Loucy (cell line): Measurements from ENCODE around the gene TGFB3.

Experiments
- H2AFZ ChIP-seq: fragments of 200-600 bp; sonication (generic); 2 replicates; pipeline ENCODE4 v1.6.0; 2016; ENCODE audit warnings: antibody characterized with exemption, mild to moderate bottlenecking, low read length, moderate library complexity
- H3F3A ChIP-seq: fragments of 200-600 bp; 2 replicates; pipeline ENCODE4 v1.6.0; 2016; ENCODE audit warnings: antibody characterized with exemption, low read depth, mild to moderate bottlenecking
- H3K27me3 ChIP-seq: fragments of 200-600 bp; sonication (generic); 2 replicates; pipeline ENCODE4 v1.6.1; 2014; ENCODE audit warnings: low read length, mild to moderate bottlenecking; ENCODE audit not compliant: insufficient read depth, poor library complexity, severe bottlenecking
- H3K36me3 ChIP-seq: fragments of 200-600 bp; sonication (generic); 2 replicates; pipeline ENCODE4 v1.6.1; 2016; ENCODE audit warnings: low read length; ENCODE audit not compliant: insufficient read depth
- H3K4me1 ChIP-seq: fragments of 200-600 bp; sonication (generic); 2 replicates; pipeline ENCODE4 v1.5.1; 2014; ENCODE audit warnings: low read length, mild to moderate bottlenecking; ENCODE audit not compliant: insufficient read depth, poor library complexity, severe bottlenecking
- H3K4me2 ChIP-seq: fragments of 200-600 bp; sonication (generic); 2 replicates; pipeline ENCODE4 v1.6.0; 2014; ENCODE audit warnings: antibody characterized with exemption, low read length, low read depth, mild to moderate bottlenecking; ENCODE audit not compliant: poor library complexity, severe bottlenecking
- H3K4me3 ChIP-seq: fragments of 200-600 bp; sonication (generic); 2 replicates; pipeline ENCODE4 v1.5.1; 2014; ENCODE audit warnings: low read length, mild to moderate bottlenecking, mixed read lengths; ENCODE audit not compliant: poor library complexity, severe bottlenecking
- H3K79me2 ChIP-seq: fragments of 200-600 bp; sonication (generic); 2 replicates; pipeline ENCODE4 v1.6.1; 2014; ENCODE audit warnings: low read length; ENCODE audit not compliant: insufficient read depth
- H3K9ac ChIP-seq: fragments of 200-600 bp; sonication (generic); 2 replicates; pipeline ENCODE4 v1.6.0; 2014; ENCODE audit warnings: mild to moderate bottlenecking, low read depth, low read length, moderate library complexity; ENCODE audit not compliant: poor library complexity, severe bottlenecking
- H3K9me2 ChIP-seq: fragments of 200-600 bp; sonication (generic); replicated peaks from 2 replicates; pipeline ENCODE4 v1.6.1; 2016; ENCODE audit warnings: low read depth, low read length, mixed read lengths
- H3K9me3 ChIP-seq: fragments of 200-600 bp; sonication (generic); 2 replicates; pipeline ENCODE4 v1.6.1; 2014; ENCODE audit warnings: mild to moderate bottlenecking, antibody characterized with exemption, low read length, low read depth; ENCODE audit not compliant: insufficient read depth
- H4K20me1 ChIP-seq: fragments of 200-600 bp; sonication (generic); 2 replicates; pipeline ENCODE4 v1.6.0; 2014; ENCODE audit warnings: antibody characterized with exemption, low read length, mild to moderate bottlenecking; ENCODE audit not compliant: insufficient read depth, poor library complexity, severe bottlenecking
- CTCF ChIP-seq: fragments of 200-600 bp; sonication (generic); conservative IDR thresholded peaks from 2 replicates; pipeline ENCODE4 v1.5.1; 2014; ENCODE audit warnings: mild to moderate bottlenecking, antibody characterized with exemption, low read length
- EZH2phosphoT487 ChIP-seq: fragments of 200-600 bp; IDR thresholded peaks from 2 replicates; pipeline ENCODE4 v1.6.1; 2018; ENCODE audit warnings: antibody characterized with exemption, mild to moderate bottlenecking, moderate library complexity, borderline replicate concordance

The TGFB3 gene

GRCh38 chr14:75939200-75939599, 42.6 kb downstream of the TGFB3 start:
- H4K20me1 ChIP-seq, result no peaks in the 10 kb centered on the region
- no peaks in the 10 kb centered on the region for H3K27me3 ChIP-seq
- no peaks in the 10 kb centered on the region for H3K9me3 ChIP-seq
- H3K4me1 ChIP-seq, result no peaks in the 10 kb centered on the region
- H2AFZ ChIP-seq, result no peak overlapping the region
- no peak overlapping the region for H3K4me2 ChIP-seq
- no peak overlapping the region for H3K4me3 ChIP-seq
- no peaks in the 10 kb centered on the region for H3K79me2 ChIP-seq
- TF ChIP-seq CTCF, result no peak
- H3K9me2 ChIP-seq, result no peaks in the 10 kb centered on the region
- no peaks in the 10 kb centered on the region for H3F3A ChIP-seq
- no peak overlapping the region for H3K9ac ChIP-seq
- H3K36me3 ChIP-seq, result peaks cover 3% of the 10 kb centered on the region; the same call in 1 of the 2 replicates

- Histone ChIP-seq H3K27me3 (no peaks in the 10 kb centered on the region), H3F3A (no peaks in the 10 kb centered on the region), H3K9me2 (no peaks in the 10 kb centered on the region), H3K9ac (no peak overlapping the region), H3K4me2 (no peak overlapping the region), H2AFZ (no peak overlapping the region), H3K4me3 (no peak overlapping the region), H3K36me3 (peaks cover 3% of the 10 kb centered on the region; the same call in 1 of the 2 replicates), H4K20me1 (no peaks in the 10 kb centered on the region), H3K9me3 (no peaks in the 10 kb centered on the region), H3K79me2 (no peaks in the 10 kb centered on the region), H3K4me1 (no peaks in the 10 kb centered on the region)
- TF ChIP-seq EZH2phosphoT487, result no peak
- no peak for TF ChIP-seq CTCF
These were observed 46.7 kb downstream of the TGFB3 start for GRCh38 chr14:75934998-75935628.

- H3K27me3 ChIP-seq, result no peaks in the 10 kb centered on the region
- TF ChIP-seq CTCF (no peak), EZH2phosphoT487 (no peak)
- H3K9me3 ChIP-seq, result no peaks in the 10 kb centered on the region
- no peaks in the 10 kb centered on the region for H3K9me2 ChIP-seq
- H2AFZ ChIP-seq, result no peak overlapping the region
- H3K36me3 ChIP-seq, result peaks cover 3% of the 10 kb centered on the region; the same call in 1 of the 2 replicates
- no peak overlapping the region for H3K4me2 ChIP-seq
- no peaks in the 10 kb centered on the region for H3K79me2 ChIP-seq
- H3F3A ChIP-seq, result no peaks in the 10 kb centered on the region
- H4K20me1 ChIP-seq, result no peaks in the 10 kb centered on the region
- no peak overlapping the region for H3K4me3 ChIP-seq
- H3K4me1 ChIP-seq, result no peaks in the 10 kb centered on the region
- no peak overlapping the region for H3K9ac ChIP-seq
These were observed 48.0 kb downstream of the TGFB3 start for GRCh38 chr14:75933712-75934296.
